ENCODE results near the gene AKR7A2. TPM values are rescaled to one million over a fixed set of nuclear protein-coding genes. Genes with fewer than 3 reads are reported as not detected.

Gene AKR7A2
- total and polyA plus RNA-seq, 9 of the 15 experiments (the other 6 are each of a cell fraction or from before 2014, with no cell fraction given), result 2.0 to 78.4 (median 49.4) TPM

GRCh38 chr1:19258353-19258752 lies 53.6 kb downstream of the AKR7A2 start:
- no TSS peak for BruUV-seq (replicated peaks)
- POLR2A ChIA-PET, result interaction anchor here (1.1 to 3.7 kb wide), 3 partner anchors 12 to 54 kb away, joined by 3 to 19 read pairs (median 4); no protein-coding TSS in a partner anchor
- in situ Hi-C loops (cut with MboI), result no loop called here
- Histone ChIP-seq H3K27ac (ENCODE audit: extremely low read depth, low read depth, low read length) (no peak overlapping the region), H2AFZ (ENCODE audit: low read depth, low read length) (no peak overlapping the region), H3K36me3 (ENCODE audit: control insufficient read depth, insufficient read depth, low read length) (peaks cover 77% of the 10 kb centered on the region), H3K79me2 (ENCODE audit: control insufficient read depth, insufficient read depth, low read length) (peaks cover 33% of the 10 kb centered on the region), H3K9ac (ENCODE audit: insufficient read depth in 1 of 2, low read depth in 2 of 2, low read length in 2 of 2) (peak overlapping the region in 1 of 2 experiments; percentile 54; a peak in 1 of 4 replicates), H3K9me1 (ENCODE audit: control insufficient read depth, insufficient read depth, low read length) (peaks cover 2% of the 10 kb centered on the region), H3K4me3 (no peak overlapping the region), H4K20me1 (replicated peaks; ENCODE audit: control insufficient read depth, insufficient read depth, low read length) (peaks cover 10% of the 10 kb centered on the region), H3K27me3 (ENCODE audit: control insufficient read depth in 2 of 2, insufficient read depth in 2 of 2, low read length in 2 of 2) (no peaks in the 10 kb centered on the region), H3K4me2 (ENCODE audit: insufficient read depth, low read length) (no peak overlapping the region), H3K4me1 (replicated peaks in 1 of 2; ENCODE audit: control insufficient read depth in 2 of 2, insufficient read depth in 2 of 2, low read length in 2 of 2) (peaks cover 6 to 18% of the 10 kb centered on the region in 2 experiments; a peak in 4 of 5 replicates), H3K9me3 (replicated peaks; ENCODE audit: control insufficient read depth, insufficient read depth, low read depth, low read length) (no peaks in the 10 kb centered on the region)
- DNase-seq (ENCODE audit: extremely low read depth in 1 of 4, low spot score in 3 of 4), result peak in 1 of 4 experiments; percentile 14
- no peak for ATAC-seq
- 88% methylated on average over 10 of the region's 10 CpGs for WGBS (ENCODE audit: insufficient coverage, low coverage, missing lambda C conversion rate)
- CTCF ChIA-PET (ENCODE audit: low intra/inter-chr PET ratio), result no interaction called here
- TF ChIP-seq RFX1 (IDR thresholded peaks at IDR 0.05), result no peak
- no peak for TF ChIP-seq ZEB2 (IDR thresholded peaks at IDR 0.05)
- TF ChIP-seq CREM (IDR thresholded peaks at IDR 0.05; ENCODE audit: low read depth), result no peak
- TF ChIP-seq E2F8 (IDR thresholded peaks at IDR 0.05; ENCODE audit: low read depth, partially characterized antibody), result no peak
- TF ChIP-seq ZBTB33 (CRISPR knock-in tag; IDR thresholded peaks at IDR 0.05), result 0 out of 2 replicates have a peak, but pooled peaks have one; percentile 30
- TF ChIP-seq POLR2AphosphoS5 (IDR thresholded peaks at IDR 0.05; ENCODE audit: control insufficient read depth, insufficient read depth, low read depth, low read length), result 0 out of 2 replicates have a peak, but pooled peaks have one; percentile 16
- no peak for FAIRE-seq
- intact Hi-C loops (cut with micrococcal nuclease), result no loop called here

All from K562 (cell line).